HepG2 (cell line): ENCODE results near the gene DUS2. TPM values are rescaled to one million over a fixed set of nuclear protein-coding genes. Genes with fewer than 3 reads are reported as not detected.

ENCODE experiments used
- ATAC-seq: fragments of 200-7000 bp; cut with Tn5 transposase; 3 replicates; pipeline ENCODE4 v1.9.1; 2020; ENCODE audit warnings: mild to moderate bottlenecking, moderate library complexity
- BruUV-seq: library from RNA; stranded (reverse); fragments of 400-500 nt; replicated peaks from 2 replicates; lab custom pipeline; 2021; lab: Mats Ljungman, UMichigan
- CTCF ChIA-PET: fragments of 300-600 bp; formaldehyde crosslinking; extraction: SDS; loops from one replicate; lab custom pipeline; 2021; ENCODE audit warnings: low total read pairs, inconsistent platforms, low intra/inter-chr PET ratio; lab: Yijun Ruan, JAX
- POLR2A ChIA-PET: fragments of 350-600 bp; sonication (Branson Sonifier 250); formaldehyde crosslinking; loops from one replicate; lab custom pipeline; 2020; ENCODE audit warnings: antibody characterized with exemption, inconsistent platforms; lab: Yijun Ruan, JAX
- DNase-seq: peaks from one replicate; pipeline ENCODE4 v3.0.0-alpha.2; 2015; ENCODE audit warnings: low spot score
- FAIRE-seq: peaks from 3 replicates; lab custom pipeline; 2011; peaks lifted over from hg19 to GRCh38; lab: Jason Lieb, UNC
- H2AFZ ChIP-seq: one replicate; pipeline ENCODE4 v1.6.1; 2011; ENCODE audit warnings: low read length, inconsistent platforms
- H3K27ac ChIP-seq: fragments of 300-600 bp; 3 replicates; pipeline ENCODE4 v1.8.0; 2011; ENCODE audit warnings: mixed run types, mild to moderate bottlenecking, mixed read lengths, low read length, inconsistent platforms; ENCODE audit not compliant: insufficient read depth; ENCODE audit errors: extremely low read length
- H3K27me3 ChIP-seq, 2 experiments: fragments of 200-600 bp in 1 of 2; 2 replicates in 1 of 2; 3 replicates in 1 of 2; pipeline versions ENCODE4 v1.6.0 to v1.8.0; 2011; ENCODE audit warnings: low read length in 2 of 2, mild to moderate bottlenecking in 2 of 2, moderate library complexity in 2 of 2, inconsistent platforms in 1 of 2; ENCODE audit not compliant: insufficient read depth in 2 of 2, control insufficient read depth in 1 of 2
- H3K36me3 ChIP-seq, 2 experiments: fragments of 200-600 bp in 1 of 2; replicated peaks in 1 of 2; 2 replicates in 1 of 2; 3 replicates in 1 of 2; pipeline versions ENCODE4 v1.5.1 to v1.8.0; 2011; ENCODE audit warnings: low read length in 2 of 2, inconsistent platforms in 1 of 2; ENCODE audit not compliant: insufficient read depth in 2 of 2, control insufficient read depth in 1 of 2
- H3K4me1 ChIP-seq: 2 replicates; pipeline ENCODE4 v1.5.1; 2012; ENCODE audit warnings: low read length, inconsistent platforms; ENCODE audit not compliant: insufficient read depth
- H3K4me2 ChIP-seq: 2 replicates; pipeline ENCODE4 v1.6.0; 2011; ENCODE audit warnings: low read depth, low read length, inconsistent platforms
- H3K4me3 ChIP-seq, 3 experiments: fragments of 200-600 bp in 1 of 3; sonication (generic), shearing (Covaris generic) in 1 of 3; replicated peaks in 1 of 3; 2 replicates each; pipeline ENCODE4 v1.5.1; 2011 to 2016; ENCODE audit warnings: low read length in 3 of 3, inconsistent platforms in 2 of 3, low read depth in 2 of 3, mild to moderate bottlenecking in 2 of 3, control low read depth in 1 of 3, mixed read lengths in 1 of 3; ENCODE audit not compliant: insufficient read depth in 1 of 3
- H3K79me2 ChIP-seq: one replicate; pipeline ENCODE4 v1.6.1; 2011; ENCODE audit warnings: low read length, inconsistent platforms; ENCODE audit not compliant: insufficient read depth
- H3K9ac ChIP-seq: 2 replicates; pipeline ENCODE4 v1.6.0; 2011; ENCODE audit warnings: mild to moderate bottlenecking, low read depth, low read length, inconsistent platforms; ENCODE audit not compliant: insufficient read depth
- H3K9me3 ChIP-seq: 2 replicates; pipeline ENCODE4 v1.5.1; 2012; ENCODE audit warnings: mild to moderate bottlenecking, low read length
- H4K20me1 ChIP-seq: 2 replicates; pipeline ENCODE4 v1.6.0; 2011; ENCODE audit warnings: inconsistent platforms, mild to moderate bottlenecking, low read length, moderate library complexity; ENCODE audit not compliant: insufficient read depth
- BORCS8-MEF2B ChIP-seq: sonication (generic); formaldehyde crosslinking; IDR thresholded peaks from 2 replicates; pipeline ENCODE4 v1.8.0; 2022; ENCODE audit warnings: mild to moderate bottlenecking, missing genetic modification reagents
- BRD4 ChIP-seq: sonication (generic); formaldehyde crosslinking; IDR thresholded peaks from 2 replicates; pipeline ENCODE4 v1.4.0; 2020; ENCODE audit warnings: missing genetic modification reagents
- CBX1 ChIP-seq: IDR thresholded peaks from one replicate; pipeline ENCODE4 v1.6.1; 2016; ENCODE audit warnings: antibody characterized with exemption, low read depth
- CEBPG ChIP-seq: IDR thresholded peaks from 2 replicates; pipeline ENCODE4 v1.6.1; 2016
- EP300 ChIP-seq, 3 experiments: sonication (generic) in 1 of 3; formaldehyde crosslinking in 1 of 3; IDR thresholded peaks; 2 replicates each; pipeline versions ENCODE4 v1.5.1 to v1.6.1; 2011 to 2020; ENCODE audit warnings: low read depth in 2 of 3, low read length in 2 of 3, borderline replicate concordance in 1 of 3, improper control_type of control experiment in 1 of 3, mild to moderate bottlenecking in 1 of 3, missing genetic modification reagents in 1 of 3, moderate library complexity in 1 of 3
- HNF4A ChIP-seq: sonication (generic); formaldehyde crosslinking; IDR thresholded peaks from 2 replicates; pipeline ENCODE4 v1.4.0; 2020; ENCODE audit warnings: missing genetic modification reagents
- MXD3 ChIP-seq: IDR thresholded peaks from 2 replicates; pipeline ENCODE4 v1.6.1; 2016; ENCODE audit warnings: mild to moderate bottlenecking, missing biosample characterization, missing genetic modification reagents
- NFKB2 ChIP-seq: sonication (generic); formaldehyde crosslinking; IDR thresholded peaks from 2 replicates; pipeline ENCODE4 v1.4.0; 2020; ENCODE audit warnings: missing genetic modification reagents, borderline replicate concordance
- PRDM15 ChIP-seq: sonication (generic); formaldehyde crosslinking; IDR thresholded peaks from 2 replicates; pipeline ENCODE4 v1.4.0; 2020; ENCODE audit warnings: missing genetic modification reagents
- SIX1 ChIP-seq: sonication (generic); formaldehyde crosslinking; IDR thresholded peaks from 2 replicates; pipeline ENCODE4 v1.4.0; 2020; ENCODE audit warnings: missing genetic modification reagents, borderline replicate concordance
- TP53 ChIP-seq: sonication (generic); formaldehyde crosslinking; conservative IDR thresholded peaks from 2 replicates; pipeline ENCODE4 v1.4.0; 2020; ENCODE audit warnings: missing genetic modification reagents
- ZFP90 ChIP-seq: sonication (generic); formaldehyde crosslinking; IDR thresholded peaks from 2 replicates; pipeline ENCODE4 v1.8.0; 2022; ENCODE audit warnings: missing genetic modification reagents, mild to moderate bottlenecking, inconsistent platforms, borderline replicate concordance
- ZNF354B ChIP-seq: sonication (generic); formaldehyde crosslinking; IDR thresholded peaks from 2 replicates; pipeline ENCODE4 v1.8.0; 2022; ENCODE audit warnings: mild to moderate bottlenecking, missing genetic modification reagents
- ZNF512 ChIP-seq: sonication (generic); formaldehyde crosslinking; IDR thresholded peaks from 2 replicates; pipeline ENCODE4 v1.4.0; 2020; ENCODE audit warnings: mild to moderate bottlenecking, missing genetic modification reagents
- WGBS: methylation state at CpG from one replicate; pipeline ENCODE4 v1.1.6; 2017; ENCODE audit warnings: low lambda C conversion rate; 5-methylcytosine and 5-hydroxymethylcytosine counted together
- in situ Hi-C: cut with HindIII; loops from 2 replicates; pipeline ENCODE4 v1.10.0; 2017; ENCODE audit warnings: low pct_unique_long_range_greater_than_20kb; ENCODE audit not compliant: extremely low pct_ligation_motif_present
- intact Hi-C: fragments of 100-400 bp; cut with micrococcal nuclease; formaldehyde crosslinking; loops from one replicate; pipeline ENCODE4 v1.10.0; 2022; ENCODE audit not compliant: unreplicated experiment
- polyA plus RNA-seq, 8 experiments: library from polyadenylated mRNA; depleted of rRNA in 3 of 8; stranded (reverse) in 7 of 8; unstranded in 1 of 8; fragments of >200 nt; fragmentation: Illumina TruSeq in 4 of 8; extraction: Trizol in 4 of 8; gene quantifications; 2 replicates each; pipeline versions ENCODE4 v1.2.1 to v1.2.3, GENCODE V29; 2011 to 2016; ENCODE audit warnings: low read depth in 4 of 8, missing spikeins in 1 of 8, mixed read lengths in 1 of 8; ENCODE audit not compliant: insufficient read depth in 1 of 8
- total RNA-seq, 5 experiments: library from RNA; depleted of rRNA; stranded (reverse); fragments of >200 nt; fragmentation: Illumina TruSeq; extraction: Trizol; gene quantifications; 2 replicates each; pipeline ENCODE4 v1.2.3, GENCODE V29; 2016; ENCODE audit warnings: low read depth in 1 of 5
- TF ChIP-seq, protein P1 (sequence below): sonication (generic); formaldehyde crosslinking; IDR thresholded peaks from 2 replicates; pipeline ENCODE4 v1.4.0; 2020; ENCODE audit warnings: missing genetic modification reagents

DUS2 gene
- total and polyA plus RNA-seq, 2 of the 13 experiments (the other 11 are each of a cell fraction or from before 2014, with no cell fraction given) = 17.8 to 25.1 TPM

DNA sequence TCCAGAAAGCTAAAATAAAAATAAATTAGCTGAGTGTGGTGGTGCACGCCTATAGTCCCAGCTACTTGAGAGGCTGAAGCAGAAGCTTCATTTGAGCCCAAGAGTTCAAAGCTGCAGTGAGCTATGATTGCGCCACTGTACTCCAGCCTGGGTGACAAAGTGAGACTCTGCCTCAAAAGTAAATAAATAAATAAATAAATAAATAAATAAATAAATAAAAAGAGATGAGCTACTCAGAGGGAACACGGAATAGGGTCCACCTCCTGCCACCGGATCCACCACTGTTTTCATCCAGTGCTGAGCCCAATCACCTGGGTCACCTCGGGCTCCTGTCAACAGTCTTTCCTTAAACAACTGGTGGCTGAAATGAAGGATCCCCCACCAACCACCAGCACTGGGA, 36.1 kb upstream of the DUS2 start:
- WGBS = 35% methylated on average over 5 of the region's 5 CpGs
- ATAC-seq = peak; percentile 15
- DNase-seq = no peak
- no TSS peak for BruUV-seq
- H2AFZ ChIP-seq = peak overlapping the region; percentile 86
- peaks cover 59% of the 10 kb centered on the region for H3K4me1 ChIP-seq
- no peak overlapping the region for H3K27ac ChIP-seq
- in situ Hi-C loops = no loop called here
- ChIA-PET POLR2A (interaction anchor here (1.0 to 4.8 kb wide), 11 partner anchors 10 to 249 kb away, joined by 3 to 29 read pairs (median 11); partner anchors contain the start of genes DDX28, DPEP2, DUS2 and ESRP2), CTCF (no interaction called here)
- H3K4me2 ChIP-seq = peak overlapping the region; percentile 85
- H3K27me3 ChIP-seq = peaks cover 2 to 12% of the 10 kb centered on the region in 2 experiments; a peak in 4 of 5 replicates
- no peak for FAIRE-seq
- no peaks in the 10 kb centered on the region for H3K36me3 ChIP-seq
- peak overlapping the region; percentile 24 to 61 (median 30); a peak in 4 of 6 replicates for H3K4me3 ChIP-seq
- intact Hi-C loops = no loop called here
- H4K20me1 ChIP-seq = no peaks in the 10 kb centered on the region
- H3K79me2 ChIP-seq = no peaks in the 10 kb centered on the region
- no peaks in the 10 kb centered on the region for H3K9me3 ChIP-seq
- peak overlapping the region; percentile 59 for H3K9ac ChIP-seq
- TF ChIP-seq CEBPG (CRISPR knock-in tag) = peak; percentile 16; the same call in 1 of the 2 replicates
- TF ChIP-seq EP300 (IDR thresholded peaks at IDR 0.05; ENCODE audit: low read depth in 2 of 2, low read length in 2 of 2) = no peak
- no peak for TF ChIP-seq EP300 (CRISPR knock-in tag; IDR thresholded peaks at IDR 0.05; ENCODE audit: borderline replicate concordance)
- TF ChIP-seq HNF4A = 0 out of 2 replicates have a peak, but pooled peaks have one; percentile 10
- 0 out of 2 replicates have a peak, but pooled peaks have one; percentile 12 for TF ChIP-seq ZFP90 (CRISPR knock-in tag)
- TF ChIP-seq NFKB2 (CRISPR knock-in tag) = no peak
- no peak for TF ChIP-seq SIX1 (CRISPR knock-in tag)
- TF ChIP-seq ZNF512 (CRISPR knock-in tag) = no peak
- TF ChIP-seq PRDM15 = no peak
- TF ChIP-seq TP53 (CRISPR knock-in tag) = no peak
- TF ChIP-seq BORCS8-MEF2B (CRISPR knock-in tag) = no peak
- no peak for TF ChIP-seq ZNF354B
- TF ChIP-seq CBX1 = no peak
- no peak for TF ChIP-seq MXD3 (CRISPR knock-in tag)
- TF ChIP-seq, protein P1, sequence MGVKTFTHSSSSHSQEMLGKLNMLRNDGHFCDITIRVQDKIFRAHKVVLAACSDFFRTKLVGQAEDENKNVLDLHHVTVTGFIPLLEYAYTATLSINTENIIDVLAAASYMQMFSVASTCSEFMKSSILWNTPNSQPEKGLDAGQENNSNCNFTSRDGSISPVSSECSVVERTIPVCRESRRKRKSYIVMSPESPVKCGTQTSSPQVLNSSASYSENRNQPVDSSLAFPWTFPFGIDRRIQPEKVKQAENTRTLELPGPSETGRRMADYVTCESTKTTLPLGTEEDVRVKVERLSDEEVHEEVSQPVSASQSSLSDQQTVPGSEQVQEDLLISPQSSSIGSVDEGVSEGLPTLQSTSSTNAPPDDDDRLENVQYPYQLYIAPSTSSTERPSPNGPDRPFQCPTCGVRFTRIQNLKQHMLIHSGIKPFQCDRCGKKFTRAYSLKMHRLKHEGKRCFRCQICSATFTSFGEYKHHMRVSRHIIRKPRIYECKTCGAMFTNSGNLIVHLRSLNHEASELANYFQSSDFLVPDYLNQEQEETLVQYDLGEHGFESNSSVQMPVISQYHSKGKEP (CRISPR knock-in tag) = no peak
- TF ChIP-seq BRD4 (CRISPR knock-in tag) = no peak
